NB4 (cell line): Measurements from ENCODE around the gene TMPRSS9.

ENCODE experiments used
- MYC ChIP-seq: IDR thresholded peaks from 2 replicates; pipeline ENCODE4 v1.6.1; 2011; ENCODE audit warnings: low read depth, low read length
- POLR2A ChIP-seq: IDR thresholded peaks from 2 replicates; pipeline ENCODE4 v1.6.1; 2011; ENCODE audit warnings: mild to moderate bottlenecking; ENCODE audit not compliant: insufficient read length; ENCODE audit errors: extremely low read depth
- TF ChIP-seq, protein P1 (sequence below): IDR thresholded peaks from one replicate; pipeline ENCODE4 v1.5.1; 2012; ENCODE audit warnings: low read depth, low read length
- TF ChIP-seq, protein P2 (sequence below): IDR thresholded peaks from 2 replicates; pipeline ENCODE4 v1.6.1; 2011; ENCODE audit warnings: low read depth, low read length

DNA sequence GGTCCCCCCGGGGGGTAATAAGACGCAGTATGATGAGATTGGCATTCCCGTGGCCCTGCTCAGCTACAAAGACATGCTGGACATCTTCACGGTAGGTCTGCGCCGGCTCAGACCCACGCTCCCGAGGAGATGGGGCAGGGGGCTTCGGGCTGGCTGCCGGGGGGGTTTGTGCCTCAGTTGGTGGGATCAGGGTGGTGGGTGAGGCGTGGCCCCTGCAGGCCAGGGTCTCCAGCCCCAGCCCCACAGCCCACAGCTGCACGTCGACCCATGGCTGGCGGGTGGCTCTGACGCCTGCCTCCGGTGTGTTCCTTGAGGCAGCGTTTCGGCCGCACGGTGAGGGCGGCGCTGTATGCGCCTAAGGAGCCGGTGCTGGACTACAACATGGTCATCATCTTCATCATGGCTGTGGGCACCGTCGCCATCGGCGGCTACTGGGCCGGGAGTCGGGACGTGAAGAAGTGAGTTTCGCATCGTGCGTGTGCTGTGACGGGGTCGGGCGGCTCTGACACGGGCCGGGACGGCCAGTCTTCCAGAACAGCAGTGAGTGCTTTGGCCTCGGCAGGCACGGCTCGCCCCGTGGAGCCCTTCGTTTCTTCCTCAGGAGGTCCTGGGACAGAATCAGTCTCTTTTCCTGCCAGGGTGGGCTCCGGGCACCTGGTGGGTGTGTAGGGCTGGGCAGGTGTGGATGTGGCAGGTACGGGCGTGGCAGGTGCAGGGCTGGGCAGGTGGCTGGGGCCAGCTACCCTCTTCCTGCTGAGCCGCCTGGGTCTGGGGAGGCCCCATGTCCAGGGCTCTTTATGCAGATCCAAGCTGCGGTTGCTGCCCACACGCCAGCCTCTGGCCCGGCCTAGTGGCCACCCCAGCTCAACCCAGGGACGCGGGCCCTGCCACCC, 21.1 kb upstream of the TMPRSS9 start:
- TF ChIP-seq, protein P1, sequence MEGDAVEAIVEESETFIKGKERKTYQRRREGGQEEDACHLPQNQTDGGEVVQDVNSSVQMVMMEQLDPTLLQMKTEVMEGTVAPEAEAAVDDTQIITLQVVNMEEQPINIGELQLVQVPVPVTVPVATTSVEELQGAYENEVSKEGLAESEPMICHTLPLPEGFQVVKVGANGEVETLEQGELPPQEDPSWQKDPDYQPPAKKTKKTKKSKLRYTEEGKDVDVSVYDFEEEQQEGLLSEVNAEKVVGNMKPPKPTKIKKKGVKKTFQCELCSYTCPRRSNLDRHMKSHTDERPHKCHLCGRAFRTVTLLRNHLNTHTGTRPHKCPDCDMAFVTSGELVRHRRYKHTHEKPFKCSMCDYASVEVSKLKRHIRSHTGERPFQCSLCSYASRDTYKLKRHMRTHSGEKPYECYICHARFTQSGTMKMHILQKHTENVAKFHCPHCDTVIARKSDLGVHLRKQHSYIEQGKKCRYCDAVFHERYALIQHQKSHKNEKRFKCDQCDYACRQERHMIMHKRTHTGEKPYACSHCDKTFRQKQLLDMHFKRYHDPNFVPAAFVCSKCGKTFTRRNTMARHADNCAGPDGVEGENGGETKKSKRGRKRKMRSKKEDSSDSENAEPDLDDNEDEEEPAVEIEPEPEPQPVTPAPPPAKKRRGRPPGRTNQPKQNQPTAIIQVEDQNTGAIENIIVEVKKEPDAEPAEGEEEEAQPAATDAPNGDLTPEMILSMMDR: no peak
- TF ChIP-seq, protein P2, sequence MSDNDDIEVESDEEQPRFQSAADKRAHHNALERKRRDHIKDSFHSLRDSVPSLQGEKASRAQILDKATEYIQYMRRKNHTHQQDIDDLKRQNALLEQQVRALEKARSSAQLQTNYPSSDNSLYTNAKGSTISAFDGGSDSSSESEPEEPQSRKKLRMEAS: no peak
- TF ChIP-seq MYC (no peak), POLR2A (no peak)
